ENCODE results near the gene TSPAN14. TPM values are rescaled to one million over a fixed set of nuclear protein-coding genes. Genes with fewer than 3 reads are reported as not detected.
A peak's percentile ranks its signal among the peaks of the same experiment; 100 is the strongest.

The TSPAN14 gene
- total and polyA plus RNA-seq, 9 donors, result 15.8 to 59.5 (median 45.3) TPM

- H3K36me3 ChIP-seq (ENCODE audit: control insufficient read depth, insufficient read depth, low read length), result no peaks in the 10 kb centered on the region
- no peaks in the 10 kb centered on the region for H3K9me3 ChIP-seq (replicated peaks; ENCODE audit: control insufficient read depth, low read depth, low read length)
- no peaks in the 10 kb centered on the region for H3K27me3 ChIP-seq (ENCODE audit: control insufficient read depth, insufficient read depth, low read length)
- no peak overlapping the region for H3K4me3 ChIP-seq (ENCODE audit: low read length)
- DNase-seq, result no peak
- 64% methylated on average over 6 of the region's 6 CpGs for WGBS (ENCODE audit: insufficient coverage)
- H3K27ac ChIP-seq (ENCODE audit: low read length), result no peak overlapping the region
- H3K4me1 ChIP-seq (ENCODE audit: control insufficient read depth, insufficient read depth, low read length), result peaks cover 15% of the 10 kb centered on the region
Measured at GRCh38 chr10:80443531-80443974, 10.6 kb upstream of the TSPAN14 start.

- WGBS (ENCODE audit: insufficient coverage), result 43% methylated on average over 2 of the region's 2 CpGs
- H3K36me3 ChIP-seq (ENCODE audit: control insufficient read depth, insufficient read depth, low read length), result no peaks in the 10 kb centered on the region
- H3K9me3 ChIP-seq (replicated peaks; ENCODE audit: control insufficient read depth, low read depth, low read length), result no peaks in the 10 kb centered on the region
- H3K27ac ChIP-seq (ENCODE audit: low read length), result no peak overlapping the region
- H3K4me3 ChIP-seq (ENCODE audit: low read length), result no peak overlapping the region
- peaks cover 15% of the 10 kb centered on the region for H3K4me1 ChIP-seq (ENCODE audit: control insufficient read depth, insufficient read depth, low read length)
- DNase-seq, result no peak
- no peaks in the 10 kb centered on the region for H3K27me3 ChIP-seq (ENCODE audit: control insufficient read depth, insufficient read depth, low read length)
Measured at GRCh38 chr10:80444124-80444523, 10.0 kb upstream of the TSPAN14 start.

GRCh38 chr10:80444646-80445319 is 9.3 kb upstream of the TSPAN14 start:
- 9% methylated on average over 5 of the region's 11 CpGs for WGBS (ENCODE audit: insufficient coverage)

GRCh38 chr10:80447436-80448190 is 6.5 kb upstream of the TSPAN14 start:
- Histone ChIP-seq H3K36me3 (ENCODE audit: control insufficient read depth, insufficient read depth, low read length) (no peaks in the 10 kb centered on the region), H3K4me1 (ENCODE audit: control insufficient read depth, insufficient read depth, low read length) (peaks cover 14% of the 10 kb centered on the region), H3K27ac (ENCODE audit: low read length) (no peak overlapping the region), H3K4me3 (ENCODE audit: low read length) (no peak overlapping the region), H3K27me3 (ENCODE audit: control insufficient read depth, insufficient read depth, low read length) (no peaks in the 10 kb centered on the region), H3K9me3 (replicated peaks; ENCODE audit: control insufficient read depth, low read depth, low read length) (no peaks in the 10 kb centered on the region)
- WGBS (ENCODE audit: insufficient coverage), result no CpG with 5 or more reads among the region's 7 CpGs
- DNase-seq, result no peak

More at GRCh38 chr10:80444646-80445319, 9.3 kb upstream of the TSPAN14 start:
- Histone ChIP-seq H3K27me3 (ENCODE audit: control insufficient read depth, insufficient read depth, low read length) (no peaks in the 10 kb centered on the region), H3K4me3 (ENCODE audit: low read length) (no peak overlapping the region), H3K4me1 (ENCODE audit: control insufficient read depth, insufficient read depth, low read length) (peaks cover 15% of the 10 kb centered on the region), H3K9me3 (replicated peaks; ENCODE audit: control insufficient read depth, low read depth, low read length) (no peaks in the 10 kb centered on the region), H3K36me3 (ENCODE audit: control insufficient read depth, insufficient read depth, low read length) (no peaks in the 10 kb centered on the region), H3K27ac (ENCODE audit: low read length) (no peak overlapping the region)
- DNase-seq, result peak; percentile 56

- Histone ChIP-seq H3K36me3 (ENCODE audit: control insufficient read depth, insufficient read depth, low read length) (no peaks in the 10 kb centered on the region), H3K9me3 (replicated peaks; ENCODE audit: control insufficient read depth, low read depth, low read length) (no peaks in the 10 kb centered on the region), H3K27me3 (ENCODE audit: control insufficient read depth, insufficient read depth, low read length) (no peaks in the 10 kb centered on the region), H3K4me3 (ENCODE audit: low read length) (no peak overlapping the region), H3K27ac (ENCODE audit: low read length) (no peak overlapping the region), H3K4me1 (ENCODE audit: control insufficient read depth, insufficient read depth, low read length) (peaks cover 15% of the 10 kb centered on the region)
- no peak for DNase-seq
- 84% methylated on average over 2 of the region's 4 CpGs for WGBS (ENCODE audit: insufficient coverage)
Measured at GRCh38 chr10:80448209-80448942, 5.7 kb upstream of the TSPAN14 start.

- Histone ChIP-seq H3K4me3 (ENCODE audit: low read length) (no peak overlapping the region), H3K36me3 (ENCODE audit: control insufficient read depth, insufficient read depth, low read length) (no peaks in the 10 kb centered on the region), H3K27me3 (ENCODE audit: control insufficient read depth, insufficient read depth, low read length) (no peaks in the 10 kb centered on the region), H3K4me1 (ENCODE audit: control insufficient read depth, insufficient read depth, low read length) (peaks cover 12% of the 10 kb centered on the region), H3K27ac (ENCODE audit: low read length) (no peak overlapping the region), H3K9me3 (replicated peaks; ENCODE audit: control insufficient read depth, low read depth, low read length) (no peaks in the 10 kb centered on the region)
- no peak for DNase-seq
- WGBS (ENCODE audit: insufficient coverage), result no CpG with 5 or more reads among the region's 2 CpGs
Measured at GRCh38 chr10:80449520-80449919, 4.6 kb upstream of the TSPAN14 start.

- Histone ChIP-seq H3K27ac (ENCODE audit: low read length) (no peak overlapping the region), H3K4me3 (ENCODE audit: low read length) (no peak overlapping the region), H3K27me3 (ENCODE audit: control insufficient read depth, insufficient read depth, low read length) (no peaks in the 10 kb centered on the region), H3K36me3 (ENCODE audit: control insufficient read depth, insufficient read depth, low read length) (no peaks in the 10 kb centered on the region), H3K4me1 (ENCODE audit: control insufficient read depth, insufficient read depth, low read length) (peaks cover 22% of the 10 kb centered on the region), H3K9me3 (replicated peaks; ENCODE audit: control insufficient read depth, low read depth, low read length) (no peaks in the 10 kb centered on the region)
- no peak for DNase-seq
- WGBS (ENCODE audit: insufficient coverage), result 100% methylated on average over 1 of the region's 1 CpG
Measured at GRCh38 chr10:80451132-80451531, 3.0 kb upstream of the TSPAN14 start.

- no peak for DNase-seq
- no peaks in the 10 kb centered on the region for H3K36me3 ChIP-seq (ENCODE audit: control insufficient read depth, insufficient read depth, low read length)
- no peak overlapping the region for H3K27ac ChIP-seq (ENCODE audit: low read length)
- H3K4me1 ChIP-seq (ENCODE audit: control insufficient read depth, insufficient read depth, low read length), result peaks cover 22% of the 10 kb centered on the region
- no peaks in the 10 kb centered on the region for H3K27me3 ChIP-seq (ENCODE audit: control insufficient read depth, insufficient read depth, low read length)
- no peaks in the 10 kb centered on the region for H3K9me3 ChIP-seq (replicated peaks; ENCODE audit: control insufficient read depth, low read depth, low read length)
- no peak overlapping the region for H3K4me3 ChIP-seq (ENCODE audit: low read length)
Measured at GRCh38 chr10:80452069-80452468, 2.0 kb upstream of the TSPAN14 start.

- Histone ChIP-seq H3K9me3 (replicated peaks; ENCODE audit: control insufficient read depth, low read depth, low read length) (no peaks in the 10 kb centered on the region), H3K27ac (ENCODE audit: low read length) (no peak overlapping the region), H3K4me3 (ENCODE audit: low read length) (no peak overlapping the region), H3K36me3 (ENCODE audit: control insufficient read depth, insufficient read depth, low read length) (no peaks in the 10 kb centered on the region), H3K27me3 (ENCODE audit: control insufficient read depth, insufficient read depth, low read length) (no peaks in the 10 kb centered on the region), H3K4me1 (ENCODE audit: control insufficient read depth, insufficient read depth, low read length) (peaks cover 25% of the 10 kb centered on the region)
- no CpG with 5 or more reads among the region's 4 CpGs for WGBS (ENCODE audit: insufficient coverage)
- no peak for DNase-seq
Measured at GRCh38 chr10:80452640-80453039, 1.5 kb upstream of the TSPAN14 start.

Measured in muscle of leg (tissue), 11 donors.